Measurements from ENCODE around the gene BAHD1.

The BAHD1 gene

DNA sequence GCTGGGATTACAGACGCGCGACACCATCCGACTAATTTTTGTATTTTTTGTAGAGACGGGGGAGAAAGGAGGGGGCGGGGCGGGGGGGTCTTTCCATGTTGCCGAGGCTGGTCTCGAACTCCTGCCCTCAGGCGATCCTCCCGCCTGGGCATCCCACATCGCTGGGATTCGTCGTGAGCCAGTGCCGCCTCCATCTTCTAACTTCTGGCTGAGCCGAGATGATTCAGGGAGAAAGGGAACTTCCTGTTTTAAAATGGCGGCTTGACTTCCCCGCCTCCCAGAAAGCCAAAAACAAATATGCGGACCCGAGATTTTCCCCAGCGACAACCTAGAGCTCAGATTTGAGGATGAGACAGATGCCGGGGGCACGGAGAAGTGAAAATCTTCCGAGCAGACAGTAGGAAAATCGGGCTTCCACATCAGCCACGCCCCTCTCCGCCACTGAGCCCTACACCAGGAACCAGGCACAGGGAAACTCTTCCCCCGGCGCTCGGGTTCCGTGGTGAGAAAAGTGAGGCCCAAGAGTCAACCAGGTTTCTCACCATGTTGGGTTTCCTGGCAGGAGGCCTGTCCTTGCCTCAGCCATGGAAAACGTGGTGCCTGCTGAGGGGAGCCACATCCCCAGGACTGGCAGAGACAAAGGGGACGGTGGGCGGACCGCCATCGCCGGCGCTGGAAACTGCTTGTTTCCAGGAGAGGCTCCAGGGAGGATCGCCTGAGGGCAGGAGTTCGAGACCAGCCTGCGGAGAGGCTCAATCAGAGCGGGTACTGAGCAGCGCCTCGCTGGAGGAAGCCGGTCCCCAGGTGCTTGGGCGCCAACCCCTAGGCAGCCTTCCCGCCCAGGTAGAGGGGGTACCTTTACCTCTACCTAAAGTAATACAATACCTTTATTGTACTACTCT lies 48.8 kb downstream of the BAHD1 start:
- H3K4me3 ChIP-seq (ENCODE audit: control insufficient read depth, low read depth, low read length): no peak overlapping the region
- DNase-seq (ENCODE audit: low read depth): no peak
- TF ChIP-seq, protein P1, sequence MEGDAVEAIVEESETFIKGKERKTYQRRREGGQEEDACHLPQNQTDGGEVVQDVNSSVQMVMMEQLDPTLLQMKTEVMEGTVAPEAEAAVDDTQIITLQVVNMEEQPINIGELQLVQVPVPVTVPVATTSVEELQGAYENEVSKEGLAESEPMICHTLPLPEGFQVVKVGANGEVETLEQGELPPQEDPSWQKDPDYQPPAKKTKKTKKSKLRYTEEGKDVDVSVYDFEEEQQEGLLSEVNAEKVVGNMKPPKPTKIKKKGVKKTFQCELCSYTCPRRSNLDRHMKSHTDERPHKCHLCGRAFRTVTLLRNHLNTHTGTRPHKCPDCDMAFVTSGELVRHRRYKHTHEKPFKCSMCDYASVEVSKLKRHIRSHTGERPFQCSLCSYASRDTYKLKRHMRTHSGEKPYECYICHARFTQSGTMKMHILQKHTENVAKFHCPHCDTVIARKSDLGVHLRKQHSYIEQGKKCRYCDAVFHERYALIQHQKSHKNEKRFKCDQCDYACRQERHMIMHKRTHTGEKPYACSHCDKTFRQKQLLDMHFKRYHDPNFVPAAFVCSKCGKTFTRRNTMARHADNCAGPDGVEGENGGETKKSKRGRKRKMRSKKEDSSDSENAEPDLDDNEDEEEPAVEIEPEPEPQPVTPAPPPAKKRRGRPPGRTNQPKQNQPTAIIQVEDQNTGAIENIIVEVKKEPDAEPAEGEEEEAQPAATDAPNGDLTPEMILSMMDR (IDR thresholded peaks at IDR 0.05; ENCODE audit: control insufficient read depth, insufficient read depth, low read depth, low read length, missing control alignments): no peak

DNA sequence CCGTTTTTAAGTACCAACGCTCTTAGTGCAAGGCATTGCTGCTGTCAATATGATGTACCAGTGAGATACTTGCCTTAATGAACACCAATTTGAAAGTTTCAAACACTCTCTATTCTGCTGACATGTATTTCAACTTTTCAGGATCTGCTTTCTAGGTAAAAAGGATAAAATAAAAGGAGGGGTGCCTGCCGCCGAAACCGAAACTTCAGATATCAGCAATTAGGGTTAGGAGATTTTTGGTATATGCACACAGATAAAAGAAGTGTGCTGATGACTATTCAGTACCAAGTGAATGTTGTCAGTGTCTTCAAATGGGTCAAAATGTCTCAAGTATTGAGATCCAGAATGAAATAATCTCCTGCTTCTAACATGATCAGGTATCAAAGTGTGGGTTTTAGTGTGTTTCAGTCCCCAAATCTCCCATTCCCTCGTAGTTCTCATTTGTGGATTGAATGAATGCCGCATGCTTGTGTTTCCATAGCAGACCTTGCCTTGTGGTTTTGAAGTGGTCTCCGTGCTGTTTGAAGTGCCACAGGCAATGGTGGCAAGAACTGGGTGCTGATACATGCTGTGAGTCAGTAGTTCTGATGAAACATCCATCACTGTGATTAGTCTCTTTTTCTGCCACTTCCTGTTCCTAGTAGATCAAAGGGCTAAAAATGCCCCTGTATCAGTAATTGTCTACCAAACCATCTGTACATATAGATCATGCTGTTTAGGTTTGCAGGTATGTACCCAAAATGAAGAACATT lies 52.5 kb downstream of the BAHD1 start:
- no peak overlapping the region for H3K4me3 ChIP-seq (ENCODE audit: control insufficient read depth, low read depth, low read length)
- TF ChIP-seq, protein P1 (IDR thresholded peaks at IDR 0.05; ENCODE audit: control insufficient read depth, insufficient read depth, low read depth, low read length, missing control alignments): no peak
- no peak for DNase-seq (ENCODE audit: low read depth)

DNA sequence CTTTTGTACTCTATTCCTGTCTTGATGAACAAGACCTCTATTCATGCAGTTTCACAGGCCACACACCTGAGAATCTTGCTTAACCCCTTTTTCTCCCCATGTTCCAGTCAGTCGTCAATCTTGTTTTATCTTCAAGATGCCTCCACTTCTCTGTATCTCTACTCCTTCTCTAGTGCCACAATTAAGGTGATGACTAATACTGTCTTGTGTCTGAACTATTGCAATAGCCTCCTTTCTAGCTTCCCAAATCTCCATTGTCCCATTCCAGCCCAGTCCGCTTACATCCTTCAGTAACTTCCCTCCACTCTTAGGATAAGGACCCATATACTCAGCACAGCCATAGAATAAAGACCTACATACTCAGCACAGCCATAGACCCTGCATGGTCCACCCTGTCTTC lies 54.8 kb downstream of the BAHD1 start:
- TF ChIP-seq, protein P1 (IDR thresholded peaks at IDR 0.05; ENCODE audit: control insufficient read depth, insufficient read depth, low read depth, low read length, missing control alignments): no peak
- H3K4me3 ChIP-seq (ENCODE audit: control insufficient read depth, low read depth, low read length): no peak overlapping the region
- no peak for DNase-seq (ENCODE audit: low read depth)

DNA sequence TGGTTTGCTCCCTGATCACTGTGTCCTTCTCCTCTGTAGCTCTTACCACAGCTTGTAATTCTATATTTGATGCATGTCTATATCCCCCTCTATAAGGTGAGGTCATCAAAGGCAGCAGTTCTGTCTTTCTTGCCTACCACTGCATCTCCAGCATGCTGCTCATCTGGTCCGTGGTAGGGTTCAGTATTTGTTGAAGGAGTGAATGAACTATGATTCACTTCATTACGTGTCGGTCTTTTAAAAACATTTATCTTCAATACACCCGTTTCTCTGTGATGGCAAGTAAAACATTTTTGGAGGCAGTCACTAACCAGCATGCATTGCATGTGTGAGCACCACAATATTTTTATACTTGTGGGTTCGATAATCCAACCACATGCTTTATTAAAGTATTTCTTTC lies 57.7 kb downstream of the BAHD1 start:
- TF ChIP-seq, protein P1 (IDR thresholded peaks at IDR 0.05; ENCODE audit: control insufficient read depth, insufficient read depth, low read depth, low read length, missing control alignments): no peak
- no peak overlapping the region for H3K4me3 ChIP-seq (ENCODE audit: control insufficient read depth, low read depth, low read length)
- DNase-seq (ENCODE audit: low read depth): peak; percentile 32

DNA sequence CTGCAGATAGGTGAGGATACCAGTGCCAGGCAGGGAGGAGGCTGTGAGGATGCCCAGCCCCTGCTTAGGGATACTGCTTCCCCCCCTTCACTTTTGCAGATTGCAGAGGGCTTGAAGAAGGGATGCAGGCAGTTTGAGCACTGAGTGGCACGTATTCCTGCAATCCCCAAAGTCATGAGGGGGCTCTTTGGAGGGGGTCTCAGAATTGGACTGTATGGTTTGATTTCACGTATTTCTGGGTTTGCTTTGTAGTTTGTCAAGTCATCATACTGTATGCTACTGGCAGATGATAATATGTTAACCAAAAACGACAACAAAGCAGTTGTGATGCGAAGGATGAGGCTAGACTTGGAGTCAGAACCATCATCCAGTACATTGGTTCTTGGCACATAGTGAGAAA lies 58.1 kb downstream of the BAHD1 start:
- no peak for DNase-seq (ENCODE audit: low read depth)
- no peak overlapping the region for H3K4me3 ChIP-seq (ENCODE audit: control insufficient read depth, low read depth, low read length)
- TF ChIP-seq, protein P1 (IDR thresholded peaks at IDR 0.05; ENCODE audit: control insufficient read depth, insufficient read depth, low read depth, low read length, missing control alignments): no peak

DNA sequence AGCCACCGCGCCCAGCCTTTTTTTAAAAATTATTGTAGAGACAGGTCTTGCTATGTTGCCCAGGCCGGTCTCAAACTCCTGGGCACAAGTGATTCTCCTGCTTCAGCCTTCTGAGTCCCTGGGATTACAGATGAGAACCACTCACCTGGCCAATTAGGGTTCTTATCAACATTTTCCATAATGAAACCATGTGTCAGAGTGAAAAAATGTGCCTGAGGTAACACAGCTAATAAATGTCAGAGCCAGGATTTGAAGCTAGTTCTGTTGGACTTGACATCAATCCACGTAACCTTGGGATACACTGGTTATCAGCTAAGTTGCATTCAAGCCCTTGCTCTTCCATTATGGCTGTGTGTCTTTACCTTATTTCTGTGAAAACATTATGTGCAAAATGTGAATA lies 59.2 kb downstream of the BAHD1 start:
- no peak overlapping the region for H3K4me3 ChIP-seq (ENCODE audit: control insufficient read depth, low read depth, low read length)
- TF ChIP-seq, protein P1 (IDR thresholded peaks at IDR 0.05; ENCODE audit: control insufficient read depth, insufficient read depth, low read depth, low read length, missing control alignments): no peak
- DNase-seq (ENCODE audit: low read depth): no peak
